ENCODE measurements around the gene RELCH.
A peak's percentile ranks its signal among the peaks of the same experiment; 100 is the strongest.

Gene RELCH

DNA sequence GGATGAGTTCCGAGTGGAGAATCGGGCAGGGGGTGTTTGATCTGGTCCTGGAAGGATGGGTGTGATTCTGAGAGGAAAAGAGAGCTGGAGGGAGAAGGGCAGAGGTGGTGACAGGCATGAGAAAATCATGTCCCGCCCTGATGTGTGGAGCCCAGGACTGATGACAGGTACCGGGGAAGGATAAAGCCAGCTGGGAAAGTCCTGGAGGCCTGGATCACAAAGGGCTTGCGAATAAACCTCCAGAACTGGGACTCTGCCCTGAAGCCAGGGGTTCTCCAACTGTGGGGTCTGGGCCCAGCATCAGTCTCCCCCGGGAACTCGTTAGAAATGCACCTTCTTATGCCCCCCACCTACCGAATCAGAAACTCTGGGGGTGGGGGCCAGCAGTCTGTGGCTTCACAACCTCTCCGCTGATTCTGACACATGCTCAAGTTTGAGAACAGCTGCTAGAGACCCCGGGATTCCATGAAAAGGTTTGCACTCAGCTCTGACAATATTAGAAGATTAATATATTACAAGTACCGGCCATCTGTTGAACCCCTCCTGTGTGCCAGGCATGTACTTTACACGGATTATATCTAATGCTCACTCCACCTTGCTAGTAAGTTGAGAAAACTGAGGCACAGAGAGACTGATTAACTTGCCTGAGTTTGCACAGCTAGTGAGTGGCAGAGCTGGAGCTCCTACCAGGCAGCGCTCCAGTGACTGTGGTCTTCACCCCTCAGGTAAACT, 146.1 kb downstream of the RELCH start:
- DNase-seq (ENCODE audit: extremely low read depth, low read depth) = no peak
- TF ChIP-seq, protein P1, sequence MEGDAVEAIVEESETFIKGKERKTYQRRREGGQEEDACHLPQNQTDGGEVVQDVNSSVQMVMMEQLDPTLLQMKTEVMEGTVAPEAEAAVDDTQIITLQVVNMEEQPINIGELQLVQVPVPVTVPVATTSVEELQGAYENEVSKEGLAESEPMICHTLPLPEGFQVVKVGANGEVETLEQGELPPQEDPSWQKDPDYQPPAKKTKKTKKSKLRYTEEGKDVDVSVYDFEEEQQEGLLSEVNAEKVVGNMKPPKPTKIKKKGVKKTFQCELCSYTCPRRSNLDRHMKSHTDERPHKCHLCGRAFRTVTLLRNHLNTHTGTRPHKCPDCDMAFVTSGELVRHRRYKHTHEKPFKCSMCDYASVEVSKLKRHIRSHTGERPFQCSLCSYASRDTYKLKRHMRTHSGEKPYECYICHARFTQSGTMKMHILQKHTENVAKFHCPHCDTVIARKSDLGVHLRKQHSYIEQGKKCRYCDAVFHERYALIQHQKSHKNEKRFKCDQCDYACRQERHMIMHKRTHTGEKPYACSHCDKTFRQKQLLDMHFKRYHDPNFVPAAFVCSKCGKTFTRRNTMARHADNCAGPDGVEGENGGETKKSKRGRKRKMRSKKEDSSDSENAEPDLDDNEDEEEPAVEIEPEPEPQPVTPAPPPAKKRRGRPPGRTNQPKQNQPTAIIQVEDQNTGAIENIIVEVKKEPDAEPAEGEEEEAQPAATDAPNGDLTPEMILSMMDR (IDR thresholded peaks at IDR 0.05; ENCODE audit: low read depth, low read length, missing control alignments) = no peak
- no peak overlapping the region for H3K4me3 ChIP-seq (replicated peaks; ENCODE audit: low read depth, low read length)

DNA sequence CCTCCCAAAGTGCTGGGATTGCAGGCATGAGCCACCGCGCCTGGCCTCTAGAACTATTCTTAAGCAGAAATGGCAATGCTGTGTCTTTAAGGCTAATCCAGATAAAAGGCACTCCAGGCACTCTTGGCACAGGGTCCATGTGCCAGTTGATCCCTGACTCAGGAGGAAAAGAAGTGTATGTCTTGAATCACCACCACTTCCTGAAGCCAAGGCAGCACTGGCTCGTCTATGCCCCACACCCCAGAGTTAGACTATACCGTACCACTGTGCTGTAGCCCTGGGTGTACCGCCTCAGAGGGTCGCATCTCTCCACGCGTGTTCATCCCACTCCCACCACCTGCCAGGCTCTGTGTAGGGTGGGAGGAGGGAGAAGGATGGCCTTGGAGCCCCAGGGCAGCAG, 147.1 kb downstream of the RELCH start:
- DNase-seq (ENCODE audit: extremely low read depth, low read depth) = no peak
- TF ChIP-seq, protein P1 (IDR thresholded peaks at IDR 0.05; ENCODE audit: low read depth, low read length, missing control alignments) = no peak
- no peak overlapping the region for H3K4me3 ChIP-seq (replicated peaks; ENCODE audit: low read depth, low read length)

DNA sequence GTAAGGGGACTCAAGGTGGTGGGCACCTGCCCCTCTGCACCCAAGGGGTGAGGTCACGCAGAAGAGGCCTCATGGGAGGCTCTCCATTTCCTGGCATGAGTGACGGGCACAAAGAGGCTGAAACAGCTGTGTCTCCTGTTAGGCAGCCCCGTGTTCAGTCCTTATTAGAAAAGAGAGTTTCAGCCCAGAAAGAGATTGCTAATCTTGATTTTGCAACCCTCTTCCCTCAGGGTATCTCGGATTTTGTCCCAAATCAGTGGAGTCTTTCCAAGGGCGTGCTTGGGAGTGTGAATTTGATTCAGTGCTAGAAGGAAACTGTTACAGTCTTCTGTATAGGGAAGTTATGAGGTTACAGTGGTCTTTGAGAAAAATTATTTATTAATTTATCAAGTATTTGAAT, 148.4 kb downstream of the RELCH start:
- H3K4me3 ChIP-seq (replicated peaks; ENCODE audit: low read depth, low read length) = no peak overlapping the region
- TF ChIP-seq, protein P1 (IDR thresholded peaks at IDR 0.05; ENCODE audit: low read depth, low read length, missing control alignments) = no peak
- DNase-seq (ENCODE audit: extremely low read depth, low read depth) = no peak

DNA sequence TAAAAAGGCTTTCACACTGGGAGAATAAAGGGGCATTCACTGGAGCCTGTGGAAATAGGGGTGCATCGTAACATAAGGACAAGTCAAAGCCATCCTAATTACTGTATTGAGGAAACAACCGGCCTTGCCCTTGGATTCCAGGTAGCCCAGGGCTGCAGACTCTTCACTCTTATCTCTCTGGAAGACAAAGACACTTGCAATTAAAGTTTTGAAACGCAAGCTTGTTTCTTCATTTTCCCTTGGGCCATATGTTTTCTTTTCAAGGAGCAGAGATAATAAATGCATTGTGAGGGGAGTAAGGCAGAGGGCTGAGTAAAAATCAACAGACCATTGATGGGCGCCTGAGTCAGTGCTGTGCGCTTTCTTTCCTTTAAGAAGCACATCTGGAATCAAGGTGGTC, 149.6 kb downstream of the RELCH start:
- TF ChIP-seq, protein P1 (IDR thresholded peaks at IDR 0.05; ENCODE audit: low read depth, low read length, missing control alignments) = no peak
- no peak overlapping the region for H3K4me3 ChIP-seq (replicated peaks; ENCODE audit: low read depth, low read length)
- peak; percentile 6 for DNase-seq (ENCODE audit: extremely low read depth, low read depth)

DNA sequence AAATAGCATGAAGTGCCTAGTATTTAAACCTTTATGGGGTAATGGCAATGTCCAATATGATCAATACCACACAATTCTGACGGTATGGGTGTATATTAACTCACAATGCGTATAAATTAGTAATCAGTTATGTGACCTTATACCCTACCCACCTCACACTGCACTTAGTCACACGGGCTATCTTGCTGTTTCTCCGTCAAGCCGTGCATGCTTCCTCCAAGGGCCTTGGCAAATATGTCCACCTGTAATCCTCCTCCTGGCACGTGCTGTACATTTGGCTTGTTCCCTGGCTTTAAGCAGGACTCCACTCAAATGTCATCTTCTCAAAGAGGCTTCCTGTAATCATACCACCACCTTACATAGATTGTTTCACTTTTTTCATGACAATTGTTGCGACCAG, 150.3 kb downstream of the RELCH start:
- DNase-seq (ENCODE audit: extremely low read depth, low read depth) = no peak
- TF ChIP-seq, protein P1 (IDR thresholded peaks at IDR 0.05; ENCODE audit: low read depth, low read length, missing control alignments) = no peak
- no peak overlapping the region for H3K4me3 ChIP-seq (replicated peaks; ENCODE audit: low read depth, low read length)

DNA sequence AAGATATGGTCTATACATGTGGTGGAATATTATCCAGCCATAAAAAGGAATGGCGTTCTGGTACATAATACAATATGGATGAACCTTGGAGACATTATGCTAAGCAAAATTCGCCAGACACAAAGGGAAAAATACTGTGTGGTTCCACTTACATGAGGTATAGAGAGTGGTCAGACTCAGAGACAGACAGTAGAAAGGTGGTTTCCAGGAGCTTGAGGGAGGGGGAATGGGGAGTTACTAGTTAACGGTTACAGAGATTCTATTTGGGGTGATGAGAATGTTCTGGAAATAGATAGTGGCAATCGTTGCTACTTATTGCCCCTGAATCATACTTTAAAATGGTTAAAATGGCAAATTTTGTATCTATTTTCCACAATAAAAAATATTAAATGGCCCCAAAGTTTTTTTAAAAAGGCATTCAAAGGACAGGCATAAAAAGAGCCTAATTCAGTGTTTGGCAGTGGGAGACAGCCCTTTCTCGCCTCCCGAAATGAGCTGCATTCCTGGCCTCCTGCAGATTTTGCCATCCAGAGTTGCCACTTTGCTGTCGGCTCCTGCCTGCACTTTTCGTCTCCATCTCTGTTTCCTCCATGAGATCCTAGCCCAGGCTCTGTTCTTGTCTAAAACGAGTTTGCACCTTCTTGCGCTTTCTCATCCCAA, 151.5 kb downstream of the RELCH start:
- TF ChIP-seq, protein P1 (IDR thresholded peaks at IDR 0.05; ENCODE audit: low read depth, low read length, missing control alignments) = no peak
- DNase-seq (ENCODE audit: extremely low read depth, low read depth) = no peak
- no peak overlapping the region for H3K4me3 ChIP-seq (replicated peaks; ENCODE audit: low read depth, low read length)

All from HFF-Myc (cell line).